ENCODE data around the gene FGGY.

FGGY gene

GRCh38 chr1:59340411-59341307, 43.8 kb downstream of the FGGY start:
- DNase-seq (ENCODE audit: extremely low spot score) = no peak
- POLR2A ChIA-PET = interaction anchor here (0.6 kb wide), 1 partner anchor 794 kb away, joined by 4 read pairs; the partner anchor contains the start of gene OMA1
- no peak for TF ChIP-seq CTCF (IDR thresholded peaks at IDR 0.05; ENCODE audit: control extremely low read depth, extremely low read depth, low read depth, missing control alignments)
- CTCF ChIA-PET = interaction anchor here (0.8 to 2.1 kb wide), 5 partner anchors 8 to 31 kb away, joined by 3 to 7 read pairs (median 4); no protein-coding TSS in a partner anchor

GRCh38 chr1:59342801-59343575, 46.1 kb downstream of the FGGY start:
- ChIA-PET CTCF (interaction anchor here (1.0 to 1.4 kb wide), 3 partner anchors 10 to 18 kb away, joined by 3 to 13 read pairs (median 3); no protein-coding TSS in a partner anchor), POLR2A (no interaction called here)
- no peak for DNase-seq (ENCODE audit: extremely low spot score)
- TF ChIP-seq CTCF (IDR thresholded peaks at IDR 0.05; ENCODE audit: control extremely low read depth, extremely low read depth, low read depth, missing control alignments) = no peak

- DNase-seq (ENCODE audit: extremely low spot score) = no peak
- CTCF ChIA-PET = interaction anchor here (1.0 to 1.4 kb wide), 3 partner anchors 9 to 18 kb away, joined by 3 to 13 read pairs (median 3); no protein-coding TSS in a partner anchor
- POLR2A ChIA-PET = no interaction called here
- TF ChIP-seq CTCF (IDR thresholded peaks at IDR 0.05; ENCODE audit: control extremely low read depth, extremely low read depth, low read depth, missing control alignments) = no peak
Observed at GRCh38 chr1:59343576-59343840, 46.6 kb downstream of the FGGY start.

- no peak for DNase-seq (ENCODE audit: extremely low spot score)
- ChIA-PET CTCF (no interaction called here), POLR2A (no interaction called here)
- no peak for TF ChIP-seq CTCF (IDR thresholded peaks at IDR 0.05; ENCODE audit: control extremely low read depth, extremely low read depth, low read depth, missing control alignments)
Observed at GRCh38 chr1:59345221-59345620, 48.3 kb downstream of the FGGY start.

GRCh38 chr1:59346429-59346828, 49.5 kb downstream of the FGGY start:
- CTCF ChIA-PET = no interaction called here
- POLR2A ChIA-PET = no interaction called here
- TF ChIP-seq CTCF (IDR thresholded peaks at IDR 0.05; ENCODE audit: control extremely low read depth, extremely low read depth, low read depth, missing control alignments) = no peak
- no peak for DNase-seq (ENCODE audit: extremely low spot score)

GRCh38 chr1:59349101-59349500, 52.2 kb downstream of the FGGY start:
- ChIA-PET CTCF (interaction anchor here (1.0 to 2.0 kb wide), 4 partner anchors 9 to 21 kb away, joined by 3 to 7 read pairs (median 5); no protein-coding TSS in a partner anchor), POLR2A (no interaction called here)
- no peak for DNase-seq (ENCODE audit: extremely low spot score)
- TF ChIP-seq CTCF (IDR thresholded peaks at IDR 0.05; ENCODE audit: control extremely low read depth, extremely low read depth, low read depth, missing control alignments) = no peak
